CD14-positive monocyte (primary cell): Measurements from ENCODE around the gene SUSD4. TPM values are rescaled to one million over a fixed set of nuclear protein-coding genes. Genes with fewer than 3 reads are reported as not detected.

Source experiments
- DNase-seq, 3 donors: peaks; one replicate each; pipeline ENCODE4 v3.0.0-alpha.2; 2011 to 2022
- H2AFZ ChIP-seq: 2 replicates; pipeline ENCODE4 v1.6.0; 2012; ENCODE audit warnings: mild to moderate bottlenecking, low read depth, low read length, inconsistent platforms; ENCODE audit not compliant: insufficient read depth, poor library complexity, severe bottlenecking
- H3K27ac ChIP-seq, 2 donors: 1 replicate in 1 of 2; 2 replicates in 1 of 2; pipeline ENCODE4 v1.5.1; 2012 to 2013; ENCODE audit warnings: low read length in 2 of 2, control low read depth in 1 of 2, inconsistent platforms in 1 of 2, low read depth in 1 of 2, mild to moderate bottlenecking in 1 of 2
- H3K27me3 ChIP-seq, 2 donors: one replicate each; pipeline versions ENCODE4 v1.6.0 to v1.6.1; 2011 to 2013; ENCODE audit warnings: low read length in 2 of 2; ENCODE audit not compliant: control insufficient read depth in 2 of 2, insufficient read depth in 2 of 2
- H3K36me3 ChIP-seq, 2 donors: replicated peaks in 1 of 2; 1 replicate in 1 of 2; 2 replicates in 1 of 2; pipeline versions ENCODE4 v1.5.1 to v1.6.1; 2012 to 2013; ENCODE audit warnings: low read length in 2 of 2, control low read depth in 1 of 2, inconsistent platforms in 1 of 2, mild to moderate bottlenecking in 1 of 2; ENCODE audit not compliant: insufficient read depth in 2 of 2, control insufficient read depth in 1 of 2
- H3K4me1 ChIP-seq, 2 donors: 1 replicate in 1 of 2; 2 replicates in 1 of 2; pipeline versions ENCODE4 v1.5.1 to v1.6.1; 2012 to 2013; ENCODE audit warnings: low read length in 2 of 2, control low read depth in 1 of 2, inconsistent platforms in 1 of 2, mild to moderate bottlenecking in 1 of 2, moderate library complexity in 1 of 2; ENCODE audit not compliant: insufficient read depth in 2 of 2, control insufficient read depth in 1 of 2
- H3K4me2 ChIP-seq: replicated peaks from 2 replicates; pipeline ENCODE3; 2012; ENCODE audit warnings: low read length, moderate library complexity, mild to moderate bottlenecking; ENCODE audit not compliant: poor library complexity, severe bottlenecking; ENCODE audit errors: extremely low read depth
- H3K4me3 ChIP-seq, 3 experiments: fragments of 200-600 bp in 1 of 3; sonication (generic) in 1 of 3; replicated peaks in 1 of 3; 1 replicate in 2 of 3; 2 replicates in 1 of 3; pipeline ENCODE4 v1.5.1; 2011 to 2013; ENCODE audit warnings: low read length in 3 of 3, mild to moderate bottlenecking in 3 of 3, control low read depth in 2 of 3, low read depth in 2 of 3, inconsistent platforms in 1 of 3, moderate library complexity in 1 of 3
- H3K79me2 ChIP-seq: 2 replicates; pipeline ENCODE4 v1.6.0; 2012; ENCODE audit warnings: mild to moderate bottlenecking, control low read depth, inconsistent platforms, low read length, moderate library complexity; ENCODE audit not compliant: insufficient read depth
- H3K9ac ChIP-seq: 2 replicates; pipeline ENCODE4 v1.6.0; 2017; ENCODE audit warnings: low read length, mild to moderate bottlenecking; ENCODE audit not compliant: insufficient read depth, poor library complexity, severe bottlenecking
- H3K9me3 ChIP-seq, 2 donors: replicated peaks in 1 of 2; 1 replicate in 1 of 2; 2 replicates in 1 of 2; pipeline versions ENCODE4 v1.5.1 to v1.6.1; 2012 to 2013; ENCODE audit warnings: low read length in 2 of 2, control low read depth in 1 of 2; ENCODE audit not compliant: control insufficient read depth in 1 of 2, insufficient read depth in 1 of 2
- H4K20me1 ChIP-seq: 2 replicates; pipeline ENCODE4 v1.6.0; 2012; ENCODE audit warnings: mild to moderate bottlenecking, low read length, control low read depth, moderate library complexity; ENCODE audit not compliant: insufficient read depth
- H3K27ac Mint-ChIP-seq, 7 donors: one replicate each; pipeline ENCODE4 v1.8.0; 2020; ENCODE audit warnings: mild to moderate bottlenecking in 7 of 7, mixed read lengths in 7 of 7, moderate library complexity in 6 of 7, inconsistent platforms in 2 of 7
- H3K27me3 Mint-ChIP-seq, 3 donors: one replicate each; pipeline ENCODE4 v1.8.0; 2021 to 2022; ENCODE audit warnings: low read depth in 3 of 3, mild to moderate bottlenecking in 3 of 3, mixed read lengths in 3 of 3, moderate library complexity in 3 of 3, inconsistent platforms in 1 of 3
- H3K36me3 Mint-ChIP-seq, 2 donors: one replicate each; pipeline ENCODE4 v1.8.0; 2020; ENCODE audit warnings: mixed read lengths in 2 of 2, inconsistent platforms in 1 of 2, mild to moderate bottlenecking in 1 of 2
- H3K4me1 Mint-ChIP-seq: one replicate; pipeline ENCODE4 v1.8.0; 2020; ENCODE audit warnings: mild to moderate bottlenecking, mixed read lengths
- H3K4me3 Mint-ChIP-seq, 2 donors: one replicate each; pipeline ENCODE4 v1.8.0; 2020; ENCODE audit warnings: mild to moderate bottlenecking in 2 of 2, mixed read lengths in 2 of 2, moderate library complexity in 1 of 2
- H3K9me3 Mint-ChIP-seq, 7 donors: one replicate each; pipeline ENCODE4 v1.8.0; 2020 to 2022; ENCODE audit warnings: mixed read lengths in 7 of 7, mild to moderate bottlenecking in 6 of 7, moderate library complexity in 6 of 7, inconsistent platforms in 2 of 7
- CTCF ChIP-seq: fragments of 200-600 bp; IDR thresholded peaks from one replicate; pipeline ENCODE4 v1.8.0; 2022; ENCODE audit warnings: antibody characterized with exemption, mild to moderate bottlenecking
- WGBS: methylation state at CpG from one replicate; pipeline ENCODE4 v1.1.5; 2013; ENCODE audit warnings: missing lambda C conversion rate; ENCODE audit not compliant: insufficient coverage; 5-methylcytosine and 5-hydroxymethylcytosine counted together
- intact Hi-C, 2 donors: fragments of 100-400 bp; cut with micrococcal nuclease; formaldehyde crosslinking; loops; one replicate each; pipeline versions ENCODE4 v1.15.0 to v1.15.1; 2023
- polyA plus RNA-seq, 3 donors: library from polyadenylated mRNA; depleted of rRNA in 1 of 3; unstranded in 2 of 3; stranded (reverse) in 1 of 3; fragments of 300-500 nt in 2 of 3; fragments of >200 nt in 1 of 3; fragmentation: Illumina TruSeq in 2 of 3; gene quantifications; 1 replicate in 2 of 3; 2 replicates in 1 of 3; pipeline ENCODE4 v1.2.3, GENCODE V29; 2012 to 2021

The SUSD4 gene
- polyA plus RNA-seq, 3 donors = 0.34 to 0.92 (median 0.50) TPM

GRCh38 chr1:223386013-223386412, 22.0 kb upstream of the SUSD4 start:
- DNase-seq = no peak
- no peak for TF ChIP-seq CTCF
- Histone ChIP-seq H3K4me3 (no peak overlapping the region), H3K9ac (no peak overlapping the region), H3K4me2 (no peak overlapping the region), H3K9me3 (no peaks in the 10 kb centered on the region), H3K79me2 (no peaks in the 10 kb centered on the region), H3K36me3 (no peaks in the 10 kb centered on the region), H3K4me1 (no peaks in the 10 kb centered on the region), H3K27me3 (peaks cover 0 to under 1% of the 10 kb centered on the region in 2 donors), H4K20me1 (no peaks in the 10 kb centered on the region), H2AFZ (no peak overlapping the region), H3K27ac (no peak overlapping the region)
- Mint-ChIP-seq H3K4me3 (no peak overlapping the region), H3K36me3 (no peaks in the 10 kb centered on the region), H3K27ac (no peak overlapping the region), H3K4me1 (no peaks in the 10 kb centered on the region), H3K9me3 (peaks cover 0 to 3% (median under 1%) of the 10 kb centered on the region in 7 donors), H3K27me3 (peaks cover 9 to 23% (median 19%) of the 10 kb centered on the region in 3 donors)
- WGBS = 100% methylated on average over 1 of the region's 2 CpGs
- intact Hi-C loops = no loop called here

DNA sequence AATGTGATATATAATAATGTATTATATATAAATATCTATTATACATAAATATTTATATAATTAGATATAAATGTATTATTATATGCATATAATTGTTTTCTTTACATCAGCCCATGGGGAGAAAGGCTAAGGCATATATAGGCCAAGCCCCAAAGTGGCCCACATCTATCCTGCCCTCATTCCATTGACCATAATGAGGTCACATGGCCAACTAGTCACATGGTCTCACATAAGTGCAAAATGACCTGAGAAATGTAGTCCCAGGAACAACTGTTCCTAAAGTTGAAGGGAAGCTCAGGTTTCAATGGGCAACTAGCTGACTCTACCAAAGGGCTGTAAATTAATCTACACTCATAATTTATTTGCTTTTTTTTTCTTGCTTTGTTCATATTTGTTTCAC, 14.8 kb upstream of the SUSD4 start:
- Histone ChIP-seq H3K79me2 (no peaks in the 10 kb centered on the region), H3K27ac (no peak overlapping the region), H3K4me3 (no peak overlapping the region), H3K4me2 (no peak overlapping the region), H3K9ac (no peak overlapping the region), H3K4me1 (no peaks in the 10 kb centered on the region), H3K36me3 (no peaks in the 10 kb centered on the region), H3K9me3 (peaks cover 5 to 9% of the 10 kb centered on the region in 2 donors), H2AFZ (no peak overlapping the region), H3K27me3 (no peaks in the 10 kb centered on the region), H4K20me1 (no peaks in the 10 kb centered on the region)
- peaks cover 5 to 11% (median 7%) of the 10 kb centered on the region in 3 donors for H3K27me3 Mint-ChIP-seq
- no peak overlapping the region for H3K4me3 Mint-ChIP-seq
- intact Hi-C loops = no loop called here
- H3K36me3 Mint-ChIP-seq = no peaks in the 10 kb centered on the region
- no peak for TF ChIP-seq CTCF
- DNase-seq = no peak
- H3K4me1 Mint-ChIP-seq = no peaks in the 10 kb centered on the region
- peaks cover 7 to 22% (median 11%) of the 10 kb centered on the region in 7 donors for H3K9me3 Mint-ChIP-seq
- no peak overlapping the region for H3K27ac Mint-ChIP-seq
